GM06990 (cell line): Measurements from ENCODE around the gene HOXD8.

Source experiments
- DNase-seq: peaks from one replicate; pipeline ENCODE4 v3.0.0-alpha.2; 2011; ENCODE audit not compliant: insufficient read length; ENCODE audit errors: extremely low read depth
- H3K27me3 ChIP-seq: replicated peaks from 2 replicates; pipeline ENCODE4 v1.6.0; 2011; ENCODE audit warnings: low read length; ENCODE audit not compliant: control insufficient read depth, insufficient read depth
- H3K36me3 ChIP-seq: 2 replicates; pipeline ENCODE4 v1.5.1; 2011; ENCODE audit warnings: low read length; ENCODE audit not compliant: control insufficient read depth, insufficient read depth
- H3K4me3 ChIP-seq: replicated peaks from 2 replicates; pipeline ENCODE4 v1.5.1; 2011; ENCODE audit warnings: low read depth, mild to moderate bottlenecking, control low read depth, low read length
- CTCF ChIP-seq: IDR thresholded peaks from 2 replicates; pipeline ENCODE4 v1.5.1; 2011; ENCODE audit warnings: low read length, control low read depth, mild to moderate bottlenecking, inconsistent platforms; ENCODE audit not compliant: insufficient read depth, poor library complexity, severe bottlenecking

The HOXD8 gene

GRCh38 chr2:176122052-176122682, 7.3 kb upstream of the HOXD8 start:
- H3K27me3 ChIP-seq, result peaks cover 4% of the 10 kb centered on the region
- no peaks in the 10 kb centered on the region for H3K36me3 ChIP-seq
- H3K4me3 ChIP-seq, result no peak overlapping the region
- no peak for TF ChIP-seq CTCF
- no peak for DNase-seq

- no peaks in the 10 kb centered on the region for H3K36me3 ChIP-seq
- DNase-seq, result no peak
These were observed 6.7 kb upstream of the HOXD8 start, which contains the start of gene HOXD9 for GRCh38 chr2:176122683-176123410. TSS of gene HOXD9 (plus strand) at chr2:176122719. CDS start at chr2:176122769, 50 bp downstream.

GRCh38 chr2:176123411-176124109, 5.9 kb upstream of the HOXD8 start:
- TF ChIP-seq CTCF, result no peak
- H3K36me3 ChIP-seq, result no peaks in the 10 kb centered on the region
- H3K4me3 ChIP-seq, result no peak overlapping the region
- H3K27me3 ChIP-seq, result peaks cover 3% of the 10 kb centered on the region
- DNase-seq, result no peak

More at GRCh38 chr2:176122683-176123410, 6.7 kb upstream of the HOXD8 start, which contains the start of gene HOXD9:
- Histone ChIP-seq H3K27me3 (peaks cover 3% of the 10 kb centered on the region), H3K4me3 (no peak within 1 kb of the TSS)
- no peak for TF ChIP-seq CTCF

- DNase-seq, result no peak
- H3K36me3 ChIP-seq, result no peaks in the 10 kb centered on the region
- peaks cover 3% of the 10 kb centered on the region for H3K27me3 ChIP-seq
- TF ChIP-seq CTCF, result no peak
- no peak overlapping the region for H3K4me3 ChIP-seq
These were observed 5.2 kb upstream of the HOXD8 start for GRCh38 chr2:176124110-176124946.

- no peak for TF ChIP-seq CTCF
- Histone ChIP-seq H3K27me3 (peaks cover 3% of the 10 kb centered on the region), H3K36me3 (no peaks in the 10 kb centered on the region), H3K4me3 (no peak overlapping the region)
- no peak for DNase-seq
These were observed 4.3 kb upstream of the HOXD8 start for GRCh38 chr2:176124947-176125771.
